Panc1 (cell line): ENCODE results near the gene ANO2.

Experiments used
- POLR2AphosphoS5 ChIP-seq: IDR thresholded peaks from 2 replicates; pipeline ENCODE4 v1.6.1; 2012; ENCODE audit warnings: mild to moderate bottlenecking, low read depth, low read length, moderate library complexity
- SIN3A ChIP-seq: IDR thresholded peaks from 2 replicates; pipeline ENCODE4 v1.6.1; 2012; ENCODE audit warnings: low read depth, mild to moderate bottlenecking, low read length, moderate library complexity, borderline replicate concordance; ENCODE audit not compliant: insufficient read depth
- TF ChIP-seq, protein P1 (sequence below): fragments of 450-650 bp; IDR thresholded peaks from 2 replicates; pipeline ENCODE4 v1.5.1; 2017; ENCODE audit warnings: mild to moderate bottlenecking
- TF ChIP-seq, protein P2 (sequence below), 2 experiments: IDR thresholded peaks; 2 replicates each; pipeline ENCODE4 v1.6.1; 2011 to 2012; ENCODE audit warnings: low read depth in 2 of 2, control low read depth in 1 of 2, low read length in 1 of 2, mild to moderate bottlenecking in 1 of 2, moderate library complexity in 1 of 2; ENCODE audit not compliant: insufficient read depth in 1 of 2

GRCh38 chr12:5914387-5915149 is 30.5 kb downstream of the ANO2 start:
- TF ChIP-seq, protein P1, sequence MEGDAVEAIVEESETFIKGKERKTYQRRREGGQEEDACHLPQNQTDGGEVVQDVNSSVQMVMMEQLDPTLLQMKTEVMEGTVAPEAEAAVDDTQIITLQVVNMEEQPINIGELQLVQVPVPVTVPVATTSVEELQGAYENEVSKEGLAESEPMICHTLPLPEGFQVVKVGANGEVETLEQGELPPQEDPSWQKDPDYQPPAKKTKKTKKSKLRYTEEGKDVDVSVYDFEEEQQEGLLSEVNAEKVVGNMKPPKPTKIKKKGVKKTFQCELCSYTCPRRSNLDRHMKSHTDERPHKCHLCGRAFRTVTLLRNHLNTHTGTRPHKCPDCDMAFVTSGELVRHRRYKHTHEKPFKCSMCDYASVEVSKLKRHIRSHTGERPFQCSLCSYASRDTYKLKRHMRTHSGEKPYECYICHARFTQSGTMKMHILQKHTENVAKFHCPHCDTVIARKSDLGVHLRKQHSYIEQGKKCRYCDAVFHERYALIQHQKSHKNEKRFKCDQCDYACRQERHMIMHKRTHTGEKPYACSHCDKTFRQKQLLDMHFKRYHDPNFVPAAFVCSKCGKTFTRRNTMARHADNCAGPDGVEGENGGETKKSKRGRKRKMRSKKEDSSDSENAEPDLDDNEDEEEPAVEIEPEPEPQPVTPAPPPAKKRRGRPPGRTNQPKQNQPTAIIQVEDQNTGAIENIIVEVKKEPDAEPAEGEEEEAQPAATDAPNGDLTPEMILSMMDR = no peak
- no peak for TF ChIP-seq SIN3A
- TF ChIP-seq, protein P2, sequence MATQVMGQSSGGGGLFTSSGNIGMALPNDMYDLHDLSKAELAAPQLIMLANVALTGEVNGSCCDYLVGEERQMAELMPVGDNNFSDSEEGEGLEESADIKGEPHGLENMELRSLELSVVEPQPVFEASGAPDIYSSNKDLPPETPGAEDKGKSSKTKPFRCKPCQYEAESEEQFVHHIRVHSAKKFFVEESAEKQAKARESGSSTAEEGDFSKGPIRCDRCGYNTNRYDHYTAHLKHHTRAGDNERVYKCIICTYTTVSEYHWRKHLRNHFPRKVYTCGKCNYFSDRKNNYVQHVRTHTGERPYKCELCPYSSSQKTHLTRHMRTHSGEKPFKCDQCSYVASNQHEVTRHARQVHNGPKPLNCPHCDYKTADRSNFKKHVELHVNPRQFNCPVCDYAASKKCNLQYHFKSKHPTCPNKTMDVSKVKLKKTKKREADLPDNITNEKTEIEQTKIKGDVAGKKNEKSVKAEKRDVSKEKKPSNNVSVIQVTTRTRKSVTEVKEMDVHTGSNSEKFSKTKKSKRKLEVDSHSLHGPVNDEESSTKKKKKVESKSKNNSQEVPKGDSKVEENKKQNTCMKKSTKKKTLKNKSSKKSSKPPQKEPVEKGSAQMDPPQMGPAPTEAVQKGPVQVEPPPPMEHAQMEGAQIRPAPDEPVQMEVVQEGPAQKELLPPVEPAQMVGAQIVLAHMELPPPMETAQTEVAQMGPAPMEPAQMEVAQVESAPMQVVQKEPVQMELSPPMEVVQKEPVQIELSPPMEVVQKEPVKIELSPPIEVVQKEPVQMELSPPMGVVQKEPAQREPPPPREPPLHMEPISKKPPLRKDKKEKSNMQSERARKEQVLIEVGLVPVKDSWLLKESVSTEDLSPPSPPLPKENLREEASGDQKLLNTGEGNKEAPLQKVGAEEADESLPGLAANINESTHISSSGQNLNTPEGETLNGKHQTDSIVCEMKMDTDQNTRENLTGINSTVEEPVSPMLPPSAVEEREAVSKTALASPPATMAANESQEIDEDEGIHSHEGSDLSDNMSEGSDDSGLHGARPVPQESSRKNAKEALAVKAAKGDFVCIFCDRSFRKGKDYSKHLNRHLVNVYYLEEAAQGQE (IDR thresholded peaks at IDR 0.05; ENCODE audit: insufficient read depth in 1 of 2, low read depth in 2 of 2, low read length in 1 of 2) = no peak
- TF ChIP-seq POLR2AphosphoS5 = no peak
